C4-2B (cell line): Measurements from ENCODE around the gene RBMS1.

ENCODE experiments used
- CTCF ChIP-seq: fragments of 450-650 bp; conservative IDR thresholded peaks from 2 replicates; pipeline ENCODE4 v1.5.1; 2017; ENCODE audit warnings: mild to moderate bottlenecking
- ZFX ChIP-seq: fragments of 450-650 bp; IDR thresholded peaks from 2 replicates; pipeline ENCODE4 v1.6.1; 2017

GRCh38 chr2:160469621-160470204 lies 23.9 kb downstream of the RBMS1 start:
- TF ChIP-seq CTCF = no peak
- TF ChIP-seq ZFX = no peak
